HG03432 (cell line): ENCODE results near the gene ADAMTS1.

Experiments used
- ATAC-seq: cut with Tn5 transposase; IDR thresholded peaks from one replicate; pipeline ENCODE4 v1.9.1; 2021; ENCODE audit warnings: mild to moderate bottlenecking, moderate library complexity; ENCODE audit not compliant: unreplicated experiment

ADAMTS1 gene

DNA sequence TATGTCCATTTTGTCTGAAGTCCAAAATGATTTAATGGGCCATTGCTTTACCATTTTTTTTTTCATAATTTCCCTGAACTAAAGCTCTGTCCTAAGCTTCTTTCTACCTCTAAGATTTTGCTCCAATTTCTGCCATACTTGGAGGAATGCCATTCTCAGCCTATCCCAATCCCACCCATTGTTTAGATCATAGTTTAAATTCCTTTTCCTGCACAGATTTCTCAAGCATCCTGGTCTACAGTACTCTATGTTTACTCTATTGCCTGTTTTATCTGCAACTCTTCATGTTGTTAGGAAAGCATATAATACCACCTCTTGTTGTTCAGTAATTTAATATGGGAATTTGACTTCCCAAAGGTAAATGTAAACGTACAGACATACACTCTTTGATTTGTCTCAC, 30.8 kb downstream of the ADAMTS1 start:
- no peak for ATAC-seq

DNA sequence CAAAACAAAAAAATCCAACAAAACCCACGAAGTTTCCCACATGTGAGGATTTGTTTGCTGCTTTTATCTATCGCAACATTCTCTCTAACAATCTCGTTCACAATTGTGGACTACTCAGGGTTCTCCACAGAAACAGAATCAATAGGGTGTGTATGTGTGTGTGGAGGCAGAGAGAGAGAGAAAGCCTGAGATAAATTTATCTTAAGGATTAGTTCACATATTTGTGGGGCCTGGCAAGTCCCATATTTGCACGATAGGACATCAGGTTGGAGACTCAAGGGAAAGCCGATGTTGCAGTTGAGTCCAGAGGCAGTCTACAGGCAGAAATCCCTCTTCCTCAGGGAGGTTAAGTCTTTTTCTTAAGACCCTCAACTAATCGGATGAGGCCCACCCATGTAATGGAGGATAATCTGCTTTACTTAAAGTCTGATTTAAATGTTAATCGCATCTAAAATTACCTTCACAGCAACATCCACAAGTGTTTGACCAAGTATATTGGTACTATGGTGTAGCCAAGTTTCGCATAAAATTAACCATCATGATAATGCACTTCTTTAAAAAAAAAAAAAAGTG, 31.7 kb downstream of the ADAMTS1 start:
- ATAC-seq: no peak

DNA sequence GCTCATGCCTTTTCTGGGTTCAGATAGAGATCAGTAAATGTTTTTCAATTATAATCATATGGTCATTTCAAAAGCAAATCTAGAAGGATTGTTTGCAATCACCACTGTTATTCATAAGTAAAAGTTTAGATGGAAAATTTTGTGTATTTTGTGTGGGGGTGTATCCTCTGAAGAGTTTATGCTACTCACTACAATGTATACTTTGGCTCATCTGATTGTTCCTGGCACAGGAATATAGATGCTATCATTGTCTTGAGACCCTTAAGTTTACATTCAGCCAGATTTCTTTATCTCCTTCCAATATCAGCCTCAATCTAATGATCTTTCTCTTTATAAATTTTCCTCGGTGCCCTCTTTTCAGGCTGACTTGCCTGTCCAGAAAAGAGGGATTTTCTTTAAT, 33.0 kb downstream of the ADAMTS1 start:
- ATAC-seq: no peak

DNA sequence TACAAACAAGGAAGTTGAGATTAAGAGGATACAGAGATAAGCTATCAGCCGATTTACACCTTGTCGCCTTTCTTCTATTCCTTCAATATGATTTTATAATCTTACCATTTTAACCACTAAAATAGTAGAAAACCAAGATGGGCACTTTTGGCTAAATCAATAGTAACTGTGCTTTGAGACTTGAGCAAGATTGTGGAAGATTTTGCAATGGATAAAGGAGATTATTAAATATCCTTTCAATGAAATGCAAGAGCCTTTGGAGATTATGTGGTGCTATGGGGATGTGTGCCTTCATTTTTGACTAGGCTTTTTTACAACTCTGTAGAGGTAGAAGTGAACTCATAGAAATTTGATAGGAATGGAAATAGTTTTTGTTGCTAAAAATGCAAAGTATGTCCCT, 33.7 kb downstream of the ADAMTS1 start:
- no peak for ATAC-seq

DNA sequence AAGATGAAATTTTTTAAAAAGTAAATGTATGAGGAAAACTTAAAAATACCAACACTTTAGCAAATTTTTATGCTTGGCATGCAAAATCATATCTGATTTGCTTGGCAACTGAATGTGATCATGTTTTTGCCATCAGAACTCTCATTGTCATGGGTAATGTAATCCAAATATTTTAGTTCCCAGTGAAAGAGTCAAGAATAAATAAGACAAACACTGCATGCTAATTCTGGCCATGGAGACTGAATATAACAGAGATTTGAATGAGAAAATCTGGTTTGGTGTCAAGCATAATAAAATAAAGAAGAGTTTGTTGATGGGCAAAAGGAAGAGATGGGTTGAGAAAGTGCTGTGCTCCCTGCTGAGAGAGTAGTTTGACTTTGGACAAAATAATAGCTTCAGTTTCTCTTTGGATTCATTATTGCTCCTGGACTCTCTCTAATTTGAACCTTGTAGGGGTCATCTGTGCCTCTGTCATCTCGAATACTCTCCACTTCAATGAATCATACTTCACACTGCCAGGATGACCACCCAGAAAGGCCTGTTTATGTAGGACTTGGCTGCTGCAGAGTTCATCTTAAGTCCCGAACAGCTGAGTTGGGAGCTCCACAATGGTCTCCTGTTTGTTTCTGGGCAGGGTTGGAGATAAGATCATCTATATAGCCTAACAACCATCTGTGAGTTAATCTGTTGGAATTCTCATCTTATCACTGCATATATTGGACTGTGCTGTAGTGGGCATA, 34.4 kb downstream of the ADAMTS1 start:
- ATAC-seq: no peak

DNA sequence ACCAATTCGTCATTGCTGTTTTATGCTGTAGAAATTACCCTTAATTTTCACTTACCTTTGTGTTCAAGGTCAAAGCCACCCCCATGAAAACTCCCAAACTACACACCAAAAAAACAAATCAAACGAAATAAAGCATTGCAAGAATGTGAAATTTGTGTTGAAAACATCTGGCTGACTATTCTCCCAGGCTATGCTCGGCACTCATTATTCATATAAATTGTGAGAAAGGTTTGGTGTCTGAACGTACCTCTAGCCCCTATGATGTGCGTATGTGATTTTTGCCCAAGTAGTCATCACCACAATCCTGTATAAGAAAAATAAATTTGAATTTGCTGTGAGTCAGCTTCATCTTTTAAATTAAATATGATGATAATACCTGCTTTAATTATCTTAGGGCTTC, 34.9 kb downstream of the ADAMTS1 start:
- no peak for ATAC-seq

DNA sequence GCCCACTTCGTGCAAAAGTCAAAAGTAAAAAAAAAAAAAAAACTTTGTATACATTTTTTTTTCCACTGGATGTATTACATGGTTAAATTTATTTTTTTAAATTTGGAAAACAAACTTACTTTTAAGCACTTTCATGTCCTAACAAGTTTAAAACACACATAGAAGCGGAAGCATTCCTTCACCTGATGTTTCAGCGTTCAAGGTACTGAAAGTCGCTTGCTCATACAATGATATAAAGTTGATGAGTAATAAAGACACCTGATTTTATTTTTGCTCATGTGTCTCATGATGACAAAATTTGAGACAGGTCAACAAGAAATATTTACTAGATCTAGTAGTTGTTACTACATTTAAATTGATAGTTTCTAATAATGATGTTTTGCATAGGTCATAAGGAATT, 35.5 kb downstream of the ADAMTS1 start:
- no peak for ATAC-seq

DNA sequence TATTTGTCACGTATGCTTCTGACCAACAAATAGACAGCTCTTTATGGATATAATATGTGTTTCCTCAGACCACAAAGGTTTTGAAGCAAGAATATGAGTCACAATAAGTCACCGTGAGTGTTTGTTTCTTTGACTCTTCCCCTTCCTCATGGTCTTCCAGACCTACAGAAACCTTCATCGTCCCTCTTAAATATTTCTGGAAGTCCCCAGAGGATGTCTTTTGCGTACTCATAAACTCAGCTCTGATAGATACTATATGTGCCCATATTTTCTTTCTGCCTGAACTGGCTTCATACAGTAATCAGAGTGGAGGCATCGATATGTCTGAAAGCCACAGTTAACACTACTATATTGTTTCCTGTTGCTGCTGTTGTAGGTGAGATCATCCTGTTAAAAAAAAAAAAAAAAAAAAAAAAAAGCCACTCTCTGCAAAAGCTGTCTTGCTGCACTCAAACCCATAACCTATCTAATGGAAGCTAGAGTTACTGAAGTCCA, 38.4 kb downstream of the ADAMTS1 start:
- ATAC-seq: no peak

DNA sequence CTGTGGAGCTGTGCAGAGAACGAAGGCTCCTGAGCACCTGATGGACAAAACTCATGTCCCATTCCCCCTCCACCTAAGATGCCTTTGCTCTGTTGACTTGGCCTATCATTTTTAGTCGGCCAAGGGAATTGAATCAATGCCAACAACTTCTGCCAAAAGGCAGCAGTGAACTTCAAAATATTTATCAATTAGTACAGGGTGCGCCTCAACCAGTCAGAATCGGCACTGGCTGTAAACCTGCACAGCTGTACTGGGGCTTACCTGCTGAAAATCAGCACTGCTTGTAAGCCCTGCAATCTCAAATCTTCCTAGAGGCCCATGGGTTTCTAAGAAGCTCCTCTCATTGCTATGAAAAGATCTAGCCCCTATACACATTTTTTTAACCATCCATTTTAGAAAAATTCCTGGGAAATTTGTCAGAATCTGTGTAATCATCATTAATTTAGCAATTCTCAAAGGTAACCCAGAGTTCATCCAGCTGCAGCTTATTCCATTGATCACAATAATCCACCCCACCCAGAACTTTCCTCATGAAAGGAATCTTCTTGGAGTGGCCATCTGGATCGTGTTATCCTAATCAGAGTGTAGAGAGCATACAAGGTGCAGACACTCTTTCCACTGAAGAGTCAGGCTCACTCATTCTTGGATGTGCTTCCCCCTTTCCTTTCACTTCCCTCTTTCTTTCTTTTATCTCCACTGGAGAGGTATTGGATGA, 40.2 kb downstream of the ADAMTS1 start:
- no peak for ATAC-seq

DNA sequence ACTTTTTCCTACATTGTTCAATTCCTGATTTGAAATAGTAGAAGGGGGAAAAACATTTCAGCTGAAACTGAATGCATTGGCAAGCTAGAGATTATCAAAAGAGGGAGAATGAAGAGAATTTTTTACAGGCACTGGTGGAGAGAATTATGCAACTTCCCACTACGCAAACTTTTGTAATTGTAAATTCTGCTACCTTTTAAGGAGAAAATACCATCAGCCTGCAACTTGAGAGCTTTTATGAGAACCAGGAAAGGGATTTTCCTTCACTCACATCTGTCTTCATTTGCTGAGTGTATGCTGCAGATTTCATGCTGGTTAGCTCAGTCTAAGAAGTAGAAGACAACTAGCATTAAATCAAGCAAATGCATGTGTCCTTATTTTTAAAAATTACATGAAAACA, 43.7 kb downstream of the ADAMTS1 start:
- no peak for ATAC-seq

DNA sequence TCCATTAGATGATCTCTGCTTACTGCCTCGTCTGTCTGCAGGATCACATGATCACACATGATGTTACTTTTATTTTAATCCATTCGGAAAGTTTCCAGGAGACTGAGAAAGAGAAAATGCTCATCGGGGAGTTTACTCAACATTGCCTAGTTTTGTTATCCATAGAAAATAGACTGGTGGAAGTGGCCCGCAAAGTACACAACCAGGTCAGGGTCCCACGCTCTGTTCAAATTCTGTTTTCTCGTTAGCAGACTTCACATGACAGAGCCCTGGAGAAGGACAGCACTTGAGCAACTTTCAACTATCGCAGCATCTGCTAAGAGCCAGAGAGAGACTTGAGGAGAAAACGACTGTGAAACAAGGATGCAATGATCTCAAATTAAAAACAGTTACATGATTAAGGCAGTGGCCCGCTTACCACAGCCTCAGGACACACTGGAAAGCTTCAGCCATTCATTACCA, 44.2 kb downstream of the ADAMTS1 start:
- no peak for ATAC-seq

DNA sequence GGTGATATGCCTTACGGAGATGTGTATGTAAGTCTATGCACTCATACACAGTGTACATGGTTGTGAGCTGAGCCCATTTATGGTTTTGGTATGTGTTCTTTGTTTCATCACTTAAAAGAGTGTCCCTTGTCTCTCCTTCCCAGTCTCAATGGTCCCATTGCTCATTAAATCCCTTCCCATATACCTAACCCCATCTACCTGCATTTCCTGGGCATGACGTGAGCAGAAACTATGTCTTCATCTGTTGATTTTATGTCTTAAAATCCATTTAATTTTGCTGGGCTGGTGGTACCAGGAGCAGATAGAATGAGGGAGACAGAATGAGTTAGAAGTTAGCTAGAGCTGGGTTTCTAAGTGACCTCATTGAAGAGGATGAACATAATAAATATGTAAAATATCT, 44.8 kb downstream of the ADAMTS1 start:
- no peak for ATAC-seq

DNA sequence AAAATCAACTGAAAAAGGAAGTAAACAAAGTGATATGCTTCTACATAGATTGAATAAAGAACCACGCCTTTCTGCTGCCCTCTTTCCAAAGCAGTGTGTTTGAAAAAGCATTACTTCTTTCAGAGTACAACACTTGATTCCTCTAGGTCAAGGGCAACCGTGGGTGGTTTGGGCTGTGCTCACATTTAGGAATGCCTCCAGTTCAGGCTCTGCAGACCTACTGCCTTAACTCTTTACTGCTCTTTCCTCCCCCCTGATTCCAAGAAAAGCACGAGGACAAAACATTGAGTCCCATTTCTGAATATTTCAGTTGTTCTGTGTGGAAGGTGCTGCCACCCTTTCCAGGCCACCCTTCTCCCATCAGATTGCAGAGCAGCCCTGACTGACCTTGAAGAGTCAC, 45.2 kb downstream of the ADAMTS1 start:
- ATAC-seq: no peak

DNA sequence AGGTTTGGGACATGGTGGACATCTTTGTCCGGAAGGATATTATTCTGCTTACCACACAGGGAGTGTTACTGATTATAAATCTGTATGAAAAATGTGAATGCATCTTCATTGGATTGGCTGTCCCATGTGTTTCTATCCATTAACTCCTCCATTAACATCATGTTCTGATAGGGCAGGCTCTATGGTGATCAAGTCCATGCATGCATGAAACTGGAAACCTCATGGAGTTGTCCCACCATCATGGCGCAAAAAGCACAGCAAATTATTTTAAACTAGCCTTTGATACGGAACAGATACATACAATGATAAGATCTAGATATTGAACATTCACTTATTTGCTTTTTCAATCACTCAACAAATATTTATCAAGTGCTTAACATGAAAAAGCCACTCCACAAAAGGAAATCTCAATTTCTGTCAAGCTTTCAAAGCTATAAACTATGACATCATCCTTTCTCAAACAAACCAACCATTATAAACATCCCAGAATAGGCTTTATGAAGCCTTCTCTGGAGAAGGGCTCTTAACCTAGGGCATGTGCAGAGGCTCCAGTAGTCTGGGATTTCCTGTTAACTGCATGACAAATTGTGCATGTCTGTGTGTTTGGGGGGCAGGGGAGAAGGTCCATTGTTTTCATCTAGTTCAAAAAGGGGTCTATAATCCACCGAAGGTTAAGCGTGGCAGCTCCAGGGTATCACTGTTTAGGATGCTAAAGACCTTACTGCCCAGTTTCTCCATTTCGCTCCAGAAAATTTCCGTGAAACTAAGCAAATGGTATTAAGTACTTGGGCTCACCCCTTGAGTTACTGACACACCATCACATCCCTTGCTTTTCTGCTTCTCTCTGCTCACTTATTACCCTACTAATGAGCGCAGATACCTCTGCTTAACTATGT, 46.1 kb downstream of the ADAMTS1 start:
- no peak for ATAC-seq

DNA sequence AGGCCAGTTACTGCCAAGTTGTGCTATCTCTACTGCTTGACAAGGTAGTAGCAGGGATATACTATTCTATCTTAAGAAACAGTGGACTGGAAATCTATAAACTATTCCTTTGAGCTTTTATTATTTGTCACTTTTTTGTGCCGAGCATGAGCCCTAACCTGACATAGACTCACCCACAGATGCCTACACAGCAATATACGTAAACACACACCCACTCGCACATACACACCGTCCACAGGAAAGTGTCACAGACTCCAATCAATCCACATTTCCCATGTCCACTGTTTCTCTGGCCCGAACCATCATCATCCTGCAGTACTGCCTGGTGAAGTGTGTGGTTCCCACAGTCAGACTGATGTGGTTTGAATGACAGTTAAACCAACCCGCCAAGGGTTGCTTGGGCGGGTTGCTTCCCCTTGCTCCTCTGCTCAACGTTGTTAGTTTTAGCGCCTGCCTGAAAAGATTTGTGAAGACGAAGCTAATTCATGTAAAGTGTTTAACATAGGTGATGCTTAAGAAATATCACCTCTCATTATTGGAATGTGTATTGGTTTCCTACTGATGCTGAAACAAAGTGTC, 47.2 kb downstream of the ADAMTS1 start:
- ATAC-seq: no peak

DNA sequence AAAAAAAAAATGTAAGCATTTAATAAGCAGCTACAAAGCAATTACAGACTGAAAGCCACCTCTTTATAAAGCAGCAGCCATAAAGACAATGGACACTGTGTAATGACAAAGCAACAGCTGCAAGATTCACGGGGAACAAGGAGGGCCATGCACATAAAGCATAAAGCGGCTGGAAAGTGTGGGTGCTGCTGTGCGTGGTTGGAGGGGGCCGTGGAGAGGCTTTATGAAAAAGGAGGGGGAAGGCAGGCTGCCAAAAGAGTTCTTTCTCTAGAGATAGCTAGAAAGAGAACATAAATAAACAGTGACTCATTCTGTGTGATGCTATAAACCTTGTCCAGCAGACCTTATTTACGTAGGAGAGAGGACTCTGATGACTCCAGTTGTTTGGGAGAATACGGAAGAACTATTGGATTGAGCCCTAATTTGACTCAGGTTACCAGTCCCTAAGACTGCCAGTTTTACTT, 49.3 kb downstream of the ADAMTS1 start:
- no peak for ATAC-seq

DNA sequence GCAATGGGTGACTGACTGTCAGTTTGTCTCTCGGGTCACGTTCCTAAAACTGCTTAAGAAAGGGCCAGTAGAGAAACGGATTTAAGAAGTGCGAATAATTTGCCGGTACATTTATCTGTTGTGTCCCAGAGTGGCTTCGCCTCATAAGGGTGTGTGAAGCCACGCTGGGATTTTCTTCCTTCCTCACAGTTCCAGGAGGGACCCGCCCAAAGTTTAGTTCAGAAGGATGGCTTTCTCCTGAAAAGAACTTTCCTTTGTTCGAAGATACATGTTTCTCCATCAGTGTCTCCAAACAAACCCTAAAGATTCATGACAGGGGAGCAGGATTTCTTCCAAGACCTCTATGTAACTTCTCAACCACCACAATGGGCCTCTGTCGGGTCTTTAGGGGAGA, 49.8 kb downstream of the ADAMTS1 start:
- no peak for ATAC-seq

DNA sequence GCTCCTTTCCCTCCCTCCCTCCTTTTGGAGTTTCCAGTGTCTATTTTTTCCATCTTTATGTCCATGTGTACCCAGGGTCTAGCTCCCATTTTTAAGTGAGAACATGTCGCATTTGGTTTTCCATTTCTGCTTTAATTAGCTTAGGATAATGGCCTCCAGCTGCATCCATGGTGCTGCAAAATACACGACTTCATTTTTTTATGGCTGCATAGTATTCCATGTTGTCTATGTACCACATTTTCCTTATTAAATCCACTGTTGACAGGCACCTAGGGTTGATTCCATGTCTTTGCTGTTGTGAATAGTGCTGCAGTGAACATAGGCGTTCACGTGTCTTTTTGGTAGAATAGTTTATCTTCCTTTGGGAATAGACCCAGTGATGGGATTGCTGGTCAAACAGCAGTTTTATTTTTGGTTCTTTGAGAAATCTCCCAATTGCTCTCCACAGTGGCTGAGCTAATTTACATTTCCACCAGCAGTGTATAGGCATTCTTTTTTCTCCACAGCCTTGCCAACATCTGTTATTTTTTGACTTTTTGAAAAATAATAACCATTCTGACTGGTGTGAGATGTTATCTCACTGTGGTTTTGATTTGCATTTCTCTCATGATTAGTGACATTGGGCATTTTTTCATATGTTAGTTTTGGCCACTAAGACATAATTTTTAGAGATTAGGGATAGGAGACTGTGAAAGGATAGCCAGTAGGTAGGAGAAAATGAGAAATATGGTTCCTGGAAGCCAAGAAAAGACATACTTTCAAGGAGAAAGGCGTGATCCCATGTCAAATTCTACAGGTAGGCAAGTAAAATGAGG, 50.4 kb downstream of the ADAMTS1 start:
- ATAC-seq: no peak

DNA sequence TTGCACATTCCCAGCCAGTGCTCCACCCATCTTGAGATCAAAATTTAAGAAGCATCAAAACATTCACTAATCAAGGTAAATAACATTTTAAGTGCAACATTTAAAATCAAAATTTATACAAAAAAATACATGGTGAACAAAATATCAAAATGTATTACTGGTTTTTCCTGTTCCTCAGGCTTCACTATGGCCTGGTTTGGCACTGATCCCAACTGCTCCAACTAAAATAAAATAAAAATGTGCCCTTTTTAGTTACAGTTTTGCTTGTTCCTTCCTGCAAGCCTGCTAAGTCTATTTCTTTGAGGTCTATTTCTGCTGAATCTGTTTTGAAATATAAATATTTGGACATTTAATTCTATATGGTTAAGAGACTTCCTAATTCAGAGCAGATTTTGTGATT, 54.9 kb downstream of the ADAMTS1 start:
- ATAC-seq: no peak

DNA sequence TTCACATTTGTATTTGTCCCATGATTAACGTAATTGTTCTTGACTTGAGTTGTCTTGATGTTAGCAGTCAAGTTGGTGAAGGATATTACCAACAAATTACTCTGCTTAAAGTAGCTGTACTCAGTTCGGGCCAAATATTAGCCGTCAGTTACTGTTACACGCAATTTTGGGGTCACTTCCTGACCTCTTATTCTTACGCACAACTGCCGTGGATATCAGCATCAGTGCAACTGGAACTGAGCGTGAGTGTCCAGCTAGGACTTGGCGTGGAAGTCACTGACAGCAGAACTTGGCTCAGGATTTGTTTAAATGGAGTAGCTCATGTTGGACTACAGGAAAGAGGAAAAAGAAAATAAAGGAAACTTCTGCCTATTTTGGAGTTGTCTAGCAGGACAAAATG, 56.4 kb downstream of the ADAMTS1 start:
- ATAC-seq: no peak
